ENCODE data around the gene HOXC10. TPM values are rescaled to one million over a fixed set of nuclear protein-coding genes. Genes with fewer than 3 reads are reported as not detected.

Gene HOXC10
- total and polyA plus RNA-seq, 10 of the 15 experiments (the other 5 are each of a cell fraction or from before 2014, with no cell fraction given): 0.59 TPM; not detected in 9

DNA sequence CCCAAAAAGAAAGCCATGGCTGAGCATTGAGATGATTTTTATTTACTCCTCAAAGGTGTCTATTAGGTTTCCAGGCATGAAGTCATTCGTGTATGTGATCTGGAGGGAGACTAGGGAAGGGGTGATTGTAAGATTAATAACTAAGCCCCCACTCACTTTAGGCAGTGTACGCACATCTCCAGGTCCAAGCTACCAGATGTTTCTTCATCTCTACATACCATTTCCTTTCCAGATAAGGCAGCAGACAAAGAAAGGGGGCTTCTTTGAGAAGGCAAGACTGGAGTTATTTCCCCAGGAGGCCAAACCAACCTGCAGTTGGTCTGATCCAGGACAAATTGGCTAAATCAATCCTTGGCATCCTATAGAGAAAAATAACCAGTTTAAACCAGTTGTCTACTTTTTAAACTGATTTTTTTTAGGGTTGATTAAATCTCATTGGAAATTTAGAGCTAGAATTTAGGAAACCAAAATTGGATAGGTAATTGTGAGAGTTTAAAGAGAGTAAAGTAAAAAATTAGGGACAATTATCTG, 42.4 kb upstream of the HOXC10 start (continued):
- TF ChIP-seq CHD2 (IDR thresholded peaks at IDR 0.05; ENCODE audit: borderline replicate concordance, low read depth, low read length): no peak
- TF ChIP-seq SMARCA5 (IDR thresholded peaks at IDR 0.05): no peak

DNA sequence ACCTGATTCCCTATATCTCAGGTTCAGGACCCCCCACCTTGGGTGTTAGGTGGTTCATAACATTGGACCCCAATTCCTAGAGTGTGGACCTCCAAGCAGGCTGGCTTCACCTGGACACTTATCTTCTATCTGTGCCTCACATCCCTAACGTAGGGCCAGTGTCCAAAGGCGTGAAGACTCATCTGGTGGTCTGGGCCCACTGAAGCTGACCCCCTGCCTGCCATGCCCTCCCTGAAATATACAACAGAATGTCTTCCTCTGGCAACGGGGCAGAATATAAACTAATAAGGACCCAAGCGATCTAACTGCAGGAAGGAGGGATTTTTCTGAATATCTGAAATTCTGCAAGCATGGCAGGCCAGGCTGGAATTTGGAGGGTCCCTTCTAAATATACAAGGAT, 40.7 kb upstream of the HOXC10 start:
- SMC1A ChIA-PET (ENCODE audit: uncharacterized antibody, unreplicated experiment): no interaction called here
- Histone ChIP-seq H3K36me3 (ENCODE audit: control insufficient read depth in 2 of 2, insufficient read depth in 2 of 2, low read length in 1 of 2) (no peaks in the 10 kb centered on the region), H4K20me1 (ENCODE audit: control insufficient read depth, insufficient read depth) (no peaks in the 10 kb centered on the region), H3K27me3 (replicated peaks in 1 of 2; ENCODE audit: control insufficient read depth in 2 of 2, insufficient read depth in 2 of 2, low read length in 1 of 2) (peaks cover 15 to 34% of the 10 kb centered on the region in 2 experiments), H3K4me1 (ENCODE audit: control insufficient read depth, insufficient read depth, low read length) (no peaks in the 10 kb centered on the region), H2AFZ (ENCODE audit: control insufficient read depth, low read depth, low read length) (no peak overlapping the region), H3K9ac (ENCODE audit: control insufficient read depth, insufficient read depth, low read length) (no peak overlapping the region), H3K9me3 (replicated peaks; ENCODE audit: control insufficient read depth, insufficient read depth, low read length) (no peaks in the 10 kb centered on the region; the same call in 2 of the 3 replicates), H3K4me2 (ENCODE audit: control insufficient read depth, insufficient read depth) (no peak overlapping the region), H3K4me3 (no peak overlapping the region), H3K27ac (ENCODE audit: control insufficient read depth, insufficient read depth) (no peak overlapping the region), H3K79me2 (ENCODE audit: control insufficient read depth, insufficient read depth, low read length) (no peaks in the 10 kb centered on the region)
- WGBS (ENCODE audit: insufficient coverage, insufficient replicate concordance, low lambda C conversion rate, missing lambda C conversion rate): 6% methylated on average over 4 of the region's 4 CpGs
- in situ Hi-C loops (cut with MboI): no loop called here
- intact Hi-C loops (cut with micrococcal nuclease; ENCODE audit: unreplicated experiment): no loop called here
- ATAC-seq (no peak), FAIRE-seq (no peak), DNase-seq (ENCODE audit: low read depth, low spot score) (no peak)
- no TSS peak for BruUV-seq (replicated peaks)
- no peak for TF ChIP-seq CREB1 (IDR thresholded peaks at IDR 0.05; ENCODE audit: low read depth)
- CTCF ChIA-PET: no interaction called here
- RAD21 ChIA-PET (ENCODE audit: unreplicated experiment): no interaction called here
- POLR2A ChIA-PET: no interaction called here

DNA sequence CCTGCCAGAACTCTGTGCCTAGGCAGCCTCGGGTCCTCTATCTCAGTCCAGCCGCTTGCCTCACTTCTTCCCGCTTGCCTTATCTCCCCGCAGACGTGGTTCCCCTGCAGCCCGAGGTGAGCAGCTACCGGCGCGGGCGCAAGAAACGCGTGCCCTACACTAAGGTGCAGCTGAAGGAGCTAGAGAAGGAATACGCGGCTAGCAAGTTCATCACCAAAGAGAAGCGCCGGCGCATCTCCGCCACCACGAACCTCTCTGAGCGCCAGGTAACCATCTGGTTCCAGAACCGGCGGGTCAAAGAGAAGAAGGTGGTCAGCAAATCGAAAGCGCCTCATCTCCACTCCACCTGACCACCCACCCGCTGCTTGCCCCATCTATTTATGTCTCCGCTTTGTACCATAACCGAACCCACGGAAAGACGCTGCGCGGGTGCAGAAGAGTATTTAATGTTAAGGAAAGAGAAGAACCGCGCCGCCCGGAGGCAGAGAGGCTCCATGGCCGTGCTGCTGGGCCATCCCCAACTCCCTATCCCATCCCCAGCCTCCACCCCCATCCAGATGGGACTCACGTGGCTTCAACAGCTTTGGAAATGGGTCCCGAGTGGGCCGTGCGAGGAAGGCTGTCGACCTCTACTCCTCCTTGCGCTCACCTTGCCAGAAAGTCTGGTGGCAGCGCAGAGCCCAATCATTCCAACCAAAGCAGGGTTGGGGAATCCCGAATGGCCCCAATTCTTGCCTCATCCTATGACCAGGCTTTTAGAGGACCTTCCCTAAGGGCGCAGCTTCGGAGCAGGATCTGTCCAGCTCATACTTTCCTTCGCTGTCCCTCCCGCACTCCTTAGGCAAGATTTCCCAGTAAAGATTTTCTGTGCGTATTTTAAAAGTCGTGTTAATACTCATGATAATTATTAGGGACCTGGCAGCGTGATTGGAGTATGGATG, 39.8 kb upstream of the HOXC10 start:
- intact Hi-C loops (cut with micrococcal nuclease; ENCODE audit: unreplicated experiment): no loop called here
- H3K9me3 ChIP-seq (replicated peaks; ENCODE audit: control insufficient read depth, insufficient read depth, low read length): no peaks in the 10 kb centered on the region
- ChIA-PET POLR2A (no interaction called here), SMC1A (ENCODE audit: uncharacterized antibody, unreplicated experiment) (no interaction called here), CTCF (interaction anchor here (0.7 kb wide), 1 partner anchor 193 kb away, joined by 3 read pairs; no protein-coding TSS in a partner anchor), RAD21 (ENCODE audit: unreplicated experiment) (interaction anchor here (0.6 kb wide), 1 partner anchor 143 kb away, joined by 3 read pairs; no protein-coding TSS in a partner anchor)
- no TSS peak for BruUV-seq (replicated peaks)
- no peaks in the 10 kb centered on the region for H3K36me3 ChIP-seq (ENCODE audit: control insufficient read depth in 2 of 2, insufficient read depth in 2 of 2, low read length in 1 of 2)
- H2AFZ ChIP-seq (ENCODE audit: control insufficient read depth, low read depth, low read length): no peak overlapping the region
- H3K4me1 ChIP-seq (ENCODE audit: control insufficient read depth, insufficient read depth, low read length): no peaks in the 10 kb centered on the region
- no peak overlapping the region for H3K4me2 ChIP-seq (ENCODE audit: control insufficient read depth, insufficient read depth)
- TF ChIP-seq JUNB (IDR thresholded peaks at IDR 0.05) (no peak), RUNX3 (IDR thresholded peaks at IDR 0.05; ENCODE audit: low read length) (no peak), SUPT20H (IDR thresholded peaks at IDR 0.05; ENCODE audit: borderline replicate concordance, control insufficient read depth, low read depth, low read length) (no peak), KLF5 (IDR thresholded peaks at IDR 0.05; ENCODE audit: partially characterized antibody) (no peak), MTA3 (IDR thresholded peaks at IDR 0.05; ENCODE audit: borderline replicate concordance, low read length) (no peak), CHD1 (IDR thresholded peaks at IDR 0.05; ENCODE audit: low read depth, low read length) (no peak)
- TF ChIP-seq, protein P1, sequence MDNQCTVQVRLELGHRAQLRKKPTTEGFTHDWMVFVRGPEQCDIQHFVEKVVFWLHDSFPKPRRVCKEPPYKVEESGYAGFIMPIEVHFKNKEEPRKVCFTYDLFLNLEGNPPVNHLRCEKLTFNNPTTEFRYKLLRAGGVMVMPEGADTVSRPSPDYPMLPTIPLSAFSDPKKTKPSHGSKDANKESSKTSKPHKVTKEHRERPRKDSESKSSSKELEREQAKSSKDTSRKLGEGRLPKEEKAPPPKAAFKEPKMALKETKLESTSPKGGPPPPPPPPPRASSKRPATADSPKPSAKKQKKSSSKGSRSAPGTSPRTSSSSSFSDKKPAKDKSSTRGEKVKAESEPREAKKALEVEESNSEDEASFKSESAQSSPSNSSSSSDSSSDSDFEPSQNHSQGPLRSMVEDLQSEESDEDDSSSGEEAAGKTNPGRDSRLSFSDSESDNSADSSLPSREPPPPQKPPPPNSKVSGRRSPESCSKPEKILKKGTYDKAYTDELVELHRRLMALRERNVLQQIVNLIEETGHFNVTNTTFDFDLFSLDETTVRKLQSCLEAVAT (IDR thresholded peaks at IDR 0.05): no peak
- H3K79me2 ChIP-seq (ENCODE audit: control insufficient read depth, insufficient read depth, low read length): no peaks in the 10 kb centered on the region
- in situ Hi-C loops (cut with MboI): no loop called here
- no peak overlapping the region for H3K9ac ChIP-seq (ENCODE audit: control insufficient read depth, insufficient read depth, low read length)
- ATAC-seq (no peak), FAIRE-seq (no peak), DNase-seq (ENCODE audit: low read depth, low spot score) (no peak)
- no peak overlapping the region for H3K4me3 ChIP-seq
- H4K20me1 ChIP-seq (ENCODE audit: control insufficient read depth, insufficient read depth): no peaks in the 10 kb centered on the region
- peaks cover 19 to 36% of the 10 kb centered on the region in 2 experiments for H3K27me3 ChIP-seq (replicated peaks in 1 of 2; ENCODE audit: control insufficient read depth in 2 of 2, insufficient read depth in 2 of 2, low read length in 1 of 2)
- H3K27ac ChIP-seq (ENCODE audit: control insufficient read depth, insufficient read depth): no peak overlapping the region
- 19% methylated on average over 51 of the region's 51 CpGs for WGBS (ENCODE audit: insufficient coverage, insufficient replicate concordance, low lambda C conversion rate, missing lambda C conversion rate)
